ENCODE measurements around the gene FKBP10. TPM values are rescaled to one million over a fixed set of nuclear protein-coding genes. Genes with fewer than 3 reads are reported as not detected.

FKBP10 gene
- total RNA-seq, 2 experiments from 2014 or later: 0.74 to 1.2 TPM

DNA sequence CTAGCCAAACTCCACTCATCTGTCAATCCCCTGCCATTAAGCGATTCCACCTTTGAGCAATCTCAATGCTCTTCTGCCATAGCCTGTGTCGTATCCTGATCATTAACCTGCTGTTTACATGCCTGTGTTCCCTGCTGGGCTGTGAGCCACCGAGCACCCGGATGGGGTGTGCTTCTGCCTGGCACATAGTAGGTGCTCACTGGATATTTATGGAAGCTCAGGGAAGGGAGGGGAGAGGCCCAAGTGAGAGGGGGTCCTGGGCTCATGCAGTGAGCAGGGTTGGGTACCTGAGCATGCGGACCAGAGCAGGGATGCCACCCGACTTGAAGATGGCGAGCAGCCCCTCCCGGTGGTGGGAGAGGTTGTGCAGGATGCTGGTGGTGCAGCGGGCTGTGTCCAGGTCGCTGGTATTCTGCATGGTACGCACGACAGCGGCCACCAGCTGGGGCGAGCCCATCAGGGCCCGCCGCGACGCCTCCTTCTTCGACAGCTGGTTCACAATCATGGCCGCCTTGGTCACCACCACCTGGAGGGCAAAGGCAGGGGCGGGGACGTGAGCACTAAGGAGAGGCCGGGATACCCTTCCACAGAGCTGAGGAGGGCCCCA is 44.0 kb upstream of the FKBP10 start:
- TF ChIP-seq, protein P1, sequence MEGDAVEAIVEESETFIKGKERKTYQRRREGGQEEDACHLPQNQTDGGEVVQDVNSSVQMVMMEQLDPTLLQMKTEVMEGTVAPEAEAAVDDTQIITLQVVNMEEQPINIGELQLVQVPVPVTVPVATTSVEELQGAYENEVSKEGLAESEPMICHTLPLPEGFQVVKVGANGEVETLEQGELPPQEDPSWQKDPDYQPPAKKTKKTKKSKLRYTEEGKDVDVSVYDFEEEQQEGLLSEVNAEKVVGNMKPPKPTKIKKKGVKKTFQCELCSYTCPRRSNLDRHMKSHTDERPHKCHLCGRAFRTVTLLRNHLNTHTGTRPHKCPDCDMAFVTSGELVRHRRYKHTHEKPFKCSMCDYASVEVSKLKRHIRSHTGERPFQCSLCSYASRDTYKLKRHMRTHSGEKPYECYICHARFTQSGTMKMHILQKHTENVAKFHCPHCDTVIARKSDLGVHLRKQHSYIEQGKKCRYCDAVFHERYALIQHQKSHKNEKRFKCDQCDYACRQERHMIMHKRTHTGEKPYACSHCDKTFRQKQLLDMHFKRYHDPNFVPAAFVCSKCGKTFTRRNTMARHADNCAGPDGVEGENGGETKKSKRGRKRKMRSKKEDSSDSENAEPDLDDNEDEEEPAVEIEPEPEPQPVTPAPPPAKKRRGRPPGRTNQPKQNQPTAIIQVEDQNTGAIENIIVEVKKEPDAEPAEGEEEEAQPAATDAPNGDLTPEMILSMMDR (IDR thresholded peaks at IDR 0.05): no peak
- Mint-ChIP-seq H3K4me1 (ENCODE audit: low read depth) (no peaks in the 10 kb centered on the region), H3K27ac (no peak overlapping the region), H3K4me3 (no peak overlapping the region), H3K27me3 (no peaks in the 10 kb centered on the region), H3K36me3 (ENCODE audit: low read depth) (no peaks in the 10 kb centered on the region), H3K9me3 (no peaks in the 10 kb centered on the region)
- CTCF ChIA-PET: no interaction called here
- ATAC-seq: no peak
- POLR2A ChIA-PET: interaction anchor here (1.0 kb wide), 1 partner anchor 60 kb away, joined by 3 read pairs; no protein-coding TSS in a partner anchor
- intact Hi-C loops (cut with micrococcal nuclease): no loop called here
- DNase-seq: no peak

DNA sequence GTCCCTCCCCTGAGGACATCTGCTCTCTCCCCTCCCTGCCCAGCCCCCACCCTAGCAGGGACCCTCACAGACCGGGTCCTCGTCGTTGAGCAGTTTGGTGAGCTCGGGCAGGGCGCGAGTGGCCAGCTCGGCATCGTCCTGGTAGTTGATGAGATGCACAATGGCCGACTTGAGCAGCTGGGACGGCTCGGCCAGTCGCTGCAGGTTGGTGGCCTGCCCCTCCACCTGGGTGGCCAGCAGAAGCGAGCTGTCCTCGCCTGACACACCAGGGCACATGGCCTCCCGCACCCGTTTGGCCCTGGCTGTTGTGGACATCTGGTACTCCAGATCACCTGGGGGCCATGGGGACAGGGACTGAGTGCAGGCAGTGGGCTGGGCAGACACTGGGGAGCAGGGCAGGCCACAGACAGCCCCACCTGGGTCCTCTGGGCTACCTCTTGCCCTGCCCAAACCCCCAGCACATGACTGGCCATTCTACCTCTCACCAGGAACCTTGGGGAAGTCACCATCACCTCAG is 43.4 kb upstream of the FKBP10 start:
- CTCF ChIA-PET: no interaction called here
- no peaks in the 10 kb centered on the region for H3K4me1 Mint-ChIP-seq (ENCODE audit: low read depth)
- H3K9me3 Mint-ChIP-seq: no peaks in the 10 kb centered on the region
- H3K27ac Mint-ChIP-seq: no peak overlapping the region
- no peak overlapping the region for H3K4me3 Mint-ChIP-seq
- ATAC-seq: no peak
- TF ChIP-seq, protein P1 (IDR thresholded peaks at IDR 0.05): no peak
- H3K36me3 Mint-ChIP-seq (ENCODE audit: low read depth): no peaks in the 10 kb centered on the region
- H3K27me3 Mint-ChIP-seq: no peaks in the 10 kb centered on the region
- no peak for DNase-seq
- intact Hi-C loops (cut with micrococcal nuclease): no loop called here
- POLR2A ChIA-PET: interaction anchor here (1.0 kb wide), 1 partner anchor 60 kb away, joined by 3 read pairs; no protein-coding TSS in a partner anchor

DNA sequence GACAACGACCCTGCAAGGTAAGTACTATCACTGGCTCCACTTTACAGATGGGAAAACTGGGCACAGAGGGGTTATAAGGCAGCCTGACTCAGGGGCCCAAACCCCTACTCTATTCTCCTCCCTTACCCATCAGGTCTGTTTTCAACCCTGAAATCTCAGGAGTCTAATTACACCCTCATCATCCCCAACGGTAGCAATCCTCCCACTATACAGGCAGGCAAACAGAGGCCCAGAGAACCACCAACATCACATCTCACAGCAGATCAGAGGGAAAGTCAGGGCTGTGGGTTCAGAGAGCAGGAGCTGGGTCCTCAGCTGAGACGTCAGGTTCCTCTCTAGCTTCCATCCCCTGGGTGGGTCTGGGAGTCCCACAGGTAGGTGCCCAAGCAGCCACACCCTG is 42.8 kb upstream of the FKBP10 start:
- CTCF ChIA-PET: no interaction called here
- DNase-seq (no peak), ATAC-seq (no peak)
- no peak overlapping the region for H3K4me3 Mint-ChIP-seq
- H3K4me1 Mint-ChIP-seq (ENCODE audit: low read depth): no peaks in the 10 kb centered on the region
- H3K27me3 Mint-ChIP-seq: no peaks in the 10 kb centered on the region
- H3K36me3 Mint-ChIP-seq (ENCODE audit: low read depth): no peaks in the 10 kb centered on the region
- POLR2A ChIA-PET: no interaction called here
- intact Hi-C loops (cut with micrococcal nuclease): no loop called here
- TF ChIP-seq, protein P1 (IDR thresholded peaks at IDR 0.05): no peak
- H3K27ac Mint-ChIP-seq: no peak overlapping the region
- no peaks in the 10 kb centered on the region for H3K9me3 Mint-ChIP-seq

DNA sequence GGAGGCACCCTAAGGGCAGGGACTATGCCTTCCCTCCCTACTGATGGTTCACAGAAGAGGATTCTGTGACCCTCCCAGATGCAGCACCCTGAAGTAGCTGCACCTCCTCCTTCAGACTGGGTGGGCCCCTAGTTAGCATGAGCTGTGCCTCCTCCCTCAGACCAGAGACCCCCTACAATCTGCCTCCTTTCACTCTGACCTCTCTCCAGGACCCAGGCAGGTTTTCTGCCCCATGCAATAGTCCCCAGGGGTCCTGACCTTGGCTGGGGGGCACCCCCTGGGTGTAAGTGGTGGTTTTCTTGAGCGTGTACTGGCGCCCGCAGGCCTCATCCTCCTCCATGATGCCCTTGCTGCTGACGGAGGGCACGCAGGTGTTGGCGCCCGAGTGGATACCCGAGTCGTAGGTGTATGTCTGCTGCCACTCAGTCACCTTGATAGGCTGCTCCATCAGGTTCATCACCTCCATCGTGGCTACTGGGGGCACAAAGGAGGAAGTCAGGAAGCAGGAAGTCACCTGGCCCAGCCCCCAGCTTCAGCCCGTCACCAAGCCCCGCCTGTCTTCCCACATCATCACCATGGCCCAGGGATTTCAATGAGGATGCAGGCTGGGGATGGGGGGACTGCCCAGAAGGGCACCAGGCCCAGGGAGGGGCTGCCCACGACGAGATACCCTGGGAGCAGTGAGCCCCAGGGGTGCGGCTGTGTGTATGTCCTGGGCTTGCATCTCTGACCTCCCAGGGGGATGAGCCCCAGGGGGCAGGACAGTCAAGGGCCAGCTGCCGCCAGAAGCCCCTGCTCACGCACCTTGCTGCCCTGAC is 41.2 kb upstream of the FKBP10 start:
- no peaks in the 10 kb centered on the region for H3K27me3 Mint-ChIP-seq
- TF ChIP-seq, protein P1 (IDR thresholded peaks at IDR 0.05): no peak
- H3K9me3 Mint-ChIP-seq: no peaks in the 10 kb centered on the region
- H3K4me1 Mint-ChIP-seq (ENCODE audit: low read depth): no peaks in the 10 kb centered on the region
- no peaks in the 10 kb centered on the region for H3K36me3 Mint-ChIP-seq (ENCODE audit: low read depth)
- intact Hi-C loops (cut with micrococcal nuclease): no loop called here
- no peak for ATAC-seq
- no peak overlapping the region for H3K27ac Mint-ChIP-seq
- ChIA-PET POLR2A (interaction anchor here (1.0 kb wide), 1 partner anchor 81 kb away, joined by 4 read pairs; no protein-coding TSS in a partner anchor), CTCF (no interaction called here)
- DNase-seq: no peak
- H3K4me3 Mint-ChIP-seq: peak overlapping the region; percentile 11

DNA sequence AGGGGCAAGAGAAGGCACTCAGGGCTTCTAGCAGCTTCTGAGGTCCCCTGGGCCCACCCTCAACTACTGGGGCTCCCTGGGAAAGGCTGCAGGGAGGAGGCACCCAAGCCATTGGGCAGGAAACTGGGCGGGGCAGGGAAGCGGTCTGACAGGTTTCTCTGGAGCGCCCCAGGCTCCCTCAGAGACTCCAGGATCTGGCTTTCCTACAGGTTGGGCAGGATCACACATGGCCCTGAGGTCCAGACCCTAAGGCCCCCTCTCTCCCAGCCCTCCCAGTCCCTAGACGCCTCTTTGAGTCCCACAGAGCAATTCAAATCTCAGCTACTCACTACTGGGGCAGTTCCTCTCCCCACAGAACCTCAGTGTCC is 40.6 kb upstream of the FKBP10 start:
- Mint-ChIP-seq H3K27me3 (no peaks in the 10 kb centered on the region), H3K27ac (no peak overlapping the region), H3K4me1 (ENCODE audit: low read depth) (no peaks in the 10 kb centered on the region), H3K36me3 (ENCODE audit: low read depth) (no peaks in the 10 kb centered on the region), H3K9me3 (no peaks in the 10 kb centered on the region), H3K4me3 (no peak overlapping the region)
- TF ChIP-seq, protein P1 (IDR thresholded peaks at IDR 0.05): no peak
- intact Hi-C loops (cut with micrococcal nuclease): no loop called here
- DNase-seq: no peak
- no peak for ATAC-seq
- ChIA-PET CTCF (no interaction called here), POLR2A (interaction anchor here (1.0 kb wide), 1 partner anchor 81 kb away, joined by 4 read pairs; no protein-coding TSS in a partner anchor)

Data from activated CD8-positive, alpha-beta T cell treated with anti-CD3 and anti-CD28 coated beads for 36 hours (primary cell).